HG02884 (cell line): ENCODE results near the gene ZNF266.

ENCODE experiments used
- ATAC-seq: cut with Tn5 transposase; IDR thresholded peaks from one replicate; pipeline ENCODE4 v1.9.1; 2021; ENCODE audit warnings: mild to moderate bottlenecking, moderate library complexity; ENCODE audit not compliant: unreplicated experiment

The ZNF266 gene

DNA sequence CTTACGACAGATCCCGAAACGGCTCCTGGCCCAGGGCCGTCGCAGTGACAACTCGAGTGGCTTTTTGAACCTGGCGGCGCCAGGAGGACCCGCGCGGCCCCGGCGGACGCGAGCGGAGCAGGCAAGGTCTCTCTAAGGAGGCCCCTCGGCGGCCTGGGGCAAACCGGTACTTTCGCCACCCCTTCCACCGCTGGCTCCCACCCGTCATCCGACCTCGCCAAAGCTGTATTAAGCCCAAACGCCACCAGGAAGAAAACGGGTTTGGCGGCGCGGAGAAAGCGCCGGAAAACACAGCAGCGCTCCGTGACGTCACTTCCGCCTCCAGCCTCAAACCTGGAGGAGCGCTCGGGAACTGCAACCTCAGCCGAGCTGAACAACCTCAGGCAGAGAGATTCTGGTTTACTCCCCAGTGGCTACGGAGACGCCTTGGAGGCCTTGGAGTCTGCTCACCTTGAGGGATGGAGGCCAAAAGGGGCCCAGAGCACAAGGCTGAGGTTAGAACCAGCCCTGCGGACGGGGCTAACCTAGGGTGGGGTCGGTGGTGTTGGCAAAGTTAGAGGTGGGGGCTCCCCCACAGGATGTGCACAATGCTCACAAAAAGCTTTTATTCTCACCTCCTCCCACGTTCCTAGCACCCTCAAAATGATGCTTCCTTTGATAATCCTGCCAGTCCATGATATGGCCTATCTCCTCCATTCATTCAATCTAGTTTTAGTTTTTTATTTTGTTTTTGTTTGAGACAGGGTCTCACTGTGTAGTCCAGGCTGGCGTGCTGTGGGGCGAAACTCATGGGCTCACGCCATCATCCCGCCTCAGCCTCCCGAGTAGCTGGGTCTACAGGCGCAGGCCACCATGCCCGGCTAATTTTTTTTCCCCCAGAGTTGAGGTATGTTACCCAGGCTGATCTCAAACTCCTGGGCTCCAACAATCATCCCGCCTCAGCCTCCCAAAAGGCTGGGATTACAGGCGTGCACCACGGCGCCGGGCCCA, at the start of gene ZNF266:
Gene ZNF266, minus strand, starts transcription at position 295 of the 990 bp plus-strand sequence. CDS start 15,484 bp downstream, outside the sequence.
- ATAC-seq = peak; percentile 84

DNA sequence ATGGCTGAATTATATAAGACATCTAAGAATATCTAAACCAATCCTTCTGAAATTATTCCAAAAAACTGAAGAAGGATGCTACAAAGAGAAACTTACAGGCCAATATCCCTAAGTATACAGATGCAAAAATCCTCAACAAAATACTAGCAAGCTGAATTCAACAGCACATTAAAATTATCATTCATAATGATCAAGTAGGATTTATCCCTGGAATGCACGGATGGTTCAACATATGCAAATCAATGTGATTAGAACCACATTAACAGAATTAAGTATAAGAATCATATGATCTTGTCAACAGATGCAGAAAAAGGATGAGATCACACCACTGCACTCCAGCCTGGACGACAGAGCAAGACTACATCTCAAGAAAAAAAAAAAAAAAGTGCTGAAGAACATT, 49.8 kb upstream of the ZNF266 start:
- ATAC-seq = no peak

DNA sequence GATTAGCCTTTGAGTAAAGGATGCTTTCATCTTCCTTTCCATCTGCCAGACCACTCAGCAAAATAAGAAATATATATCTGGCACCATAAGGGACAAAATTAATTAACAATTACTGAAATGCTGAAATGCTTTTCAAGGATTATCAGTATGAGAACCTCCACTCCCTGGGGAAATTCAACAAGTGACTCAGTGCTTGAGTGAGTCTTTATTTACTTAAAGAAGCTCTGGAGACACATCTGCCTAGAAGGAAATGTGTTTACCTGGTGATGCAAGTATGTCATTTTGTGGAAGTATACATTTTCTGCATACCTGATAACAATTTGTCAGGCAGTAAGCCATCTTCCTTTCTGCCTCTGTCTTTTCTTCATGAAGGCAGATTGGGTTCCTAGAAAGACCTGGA, 39.6 kb upstream of the ZNF266 start:
- no peak for ATAC-seq

DNA sequence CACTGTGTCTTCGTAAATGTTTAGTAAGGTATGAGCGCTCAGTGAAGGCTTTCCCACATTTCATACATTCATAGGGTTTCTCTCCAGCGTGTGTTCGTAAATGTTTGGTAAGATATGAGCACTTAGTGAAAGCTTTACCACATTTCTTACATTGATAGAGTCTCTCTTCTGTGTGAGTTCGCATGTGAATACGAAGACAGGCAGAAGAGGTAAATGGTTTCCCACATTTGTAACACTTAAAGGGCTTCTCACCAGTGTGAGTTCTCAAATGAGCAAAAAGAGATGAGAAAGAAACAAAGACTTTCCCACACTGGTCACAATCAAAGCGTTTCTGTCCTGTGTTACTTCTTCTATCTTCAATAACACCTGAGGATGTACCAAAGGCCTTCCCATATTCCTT, 31.8 kb upstream of the ZNF266 start:
- no peak for ATAC-seq

DNA sequence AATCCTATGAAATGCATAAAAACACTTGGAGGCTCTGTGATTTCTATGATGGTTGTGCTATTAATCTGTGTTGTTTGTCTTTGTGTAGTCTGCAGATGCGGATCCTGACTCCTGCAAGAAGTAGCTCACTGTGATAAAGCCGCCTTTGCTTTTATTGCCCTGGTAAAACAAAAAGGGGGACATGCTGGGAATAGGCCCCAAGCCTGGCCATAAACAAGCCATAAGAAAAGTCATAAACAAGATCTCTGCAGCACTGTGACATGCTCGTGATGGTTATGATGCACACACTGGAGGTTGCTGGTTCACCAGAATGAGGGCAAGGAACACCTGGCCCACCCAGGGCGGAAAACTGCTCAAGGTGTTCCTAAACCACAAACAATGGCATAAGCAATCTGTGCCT, 26.6 kb upstream of the ZNF266 start:
- ATAC-seq = no peak

DNA sequence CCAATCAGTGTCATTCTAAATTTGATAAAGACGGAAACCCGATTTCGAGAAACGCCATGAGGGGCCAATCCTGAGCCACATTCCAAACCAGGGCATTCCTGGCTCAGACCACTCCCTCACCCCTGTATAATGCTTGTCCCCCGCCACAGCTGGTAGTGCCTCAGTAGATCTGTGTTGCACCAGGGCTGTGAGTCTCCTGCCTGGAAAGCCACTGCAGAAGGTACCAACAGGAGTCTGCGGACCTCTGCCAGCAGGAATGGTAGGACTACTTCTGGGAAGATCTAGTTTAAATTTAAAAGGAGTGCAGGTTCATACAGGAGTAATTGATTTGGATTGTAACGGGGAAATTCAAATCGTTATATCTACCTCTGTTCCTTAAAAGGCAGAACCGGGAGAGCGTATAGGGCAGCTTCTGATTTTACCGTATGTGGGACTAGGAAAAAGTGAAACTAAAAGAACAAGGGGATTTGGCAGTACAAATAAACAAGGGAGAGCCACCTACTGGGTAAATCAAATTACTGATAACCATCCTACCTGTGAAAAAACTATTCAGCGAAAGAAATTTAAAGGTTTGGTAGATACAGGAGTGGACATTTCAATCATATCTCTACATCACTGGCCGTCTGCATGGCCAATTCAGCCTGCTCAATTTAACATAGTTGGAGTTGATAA, 20.8 kb upstream of the ZNF266 start:
- ATAC-seq = no peak

DNA sequence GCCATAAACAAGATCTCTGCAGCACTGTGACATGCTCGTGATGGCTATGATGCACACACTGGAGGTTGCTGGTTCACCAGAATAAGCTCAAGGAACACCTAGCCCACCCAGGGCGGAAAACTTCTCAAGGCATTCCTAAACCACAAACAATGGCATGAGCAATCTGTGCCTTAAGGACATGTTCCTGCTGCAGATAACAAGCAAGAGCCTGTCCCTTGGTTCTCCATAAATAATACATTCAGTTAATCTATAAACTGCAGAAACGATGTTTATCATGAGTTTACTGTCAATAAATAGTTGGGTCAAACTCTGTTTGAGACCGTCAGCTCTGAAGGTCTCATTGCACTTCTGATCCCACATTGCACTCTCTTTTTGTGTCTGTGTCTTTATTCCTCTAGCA, 18.6 kb upstream of the ZNF266 start:
- ATAC-seq = no peak

DNA sequence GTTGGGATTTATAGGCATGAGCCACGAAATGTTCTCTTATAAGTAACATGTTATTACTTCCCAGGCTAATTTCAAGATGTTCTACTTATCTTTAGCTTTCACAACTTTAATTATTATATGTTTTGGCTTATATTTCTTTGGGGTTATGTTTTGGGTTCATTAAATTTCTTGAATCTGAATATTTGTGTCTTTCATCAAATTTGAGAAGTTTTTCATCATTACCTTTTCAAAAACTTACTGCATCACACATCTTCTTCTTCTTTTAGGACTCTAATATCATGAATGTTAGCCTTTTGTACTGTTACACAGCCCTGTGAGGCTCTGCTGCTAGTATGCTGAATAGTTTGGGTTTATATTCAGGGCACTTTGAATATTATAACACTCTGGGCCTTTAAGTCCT, 9.7 kb upstream of the ZNF266 start:
- ATAC-seq = no peak

DNA sequence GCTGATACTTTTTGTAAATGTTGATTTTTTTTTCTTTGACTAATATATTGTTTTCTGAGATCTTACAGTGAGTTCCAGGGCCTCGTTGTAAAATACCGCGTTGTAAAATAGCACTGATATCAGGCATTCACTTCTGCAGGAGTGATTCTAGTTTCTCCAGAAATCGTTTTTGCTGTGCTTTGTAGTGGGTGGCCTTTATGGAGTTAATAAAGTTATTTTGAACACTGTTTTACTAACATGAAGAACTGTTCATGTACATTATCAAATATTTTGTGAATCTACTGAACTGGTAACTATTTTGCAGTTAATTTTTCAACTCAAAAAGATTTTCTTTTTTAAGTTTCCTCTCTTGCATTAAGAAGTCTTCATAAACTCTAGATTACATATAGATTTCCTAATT, 985 bp upstream of the ZNF266 start:
- no peak for ATAC-seq

DNA sequence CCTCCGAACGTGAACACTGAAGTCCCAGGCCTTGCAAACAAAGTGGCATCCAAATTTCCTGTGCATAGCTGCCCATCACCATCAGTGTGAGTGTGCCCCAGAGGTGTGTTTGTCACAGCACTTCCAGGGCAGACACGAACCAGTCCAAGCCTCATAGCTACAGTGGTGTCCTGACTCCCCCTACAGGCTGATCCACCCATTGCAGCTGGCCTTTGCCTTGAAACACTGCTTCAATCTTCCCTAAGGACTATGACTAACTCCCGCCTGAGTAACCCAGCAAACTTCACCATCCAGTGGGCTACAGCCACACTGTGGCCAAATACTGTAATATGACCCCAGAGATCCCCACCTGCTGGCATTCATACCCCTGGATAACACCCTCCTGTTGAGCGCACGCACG, 3.9 kb downstream of the ZNF266 start:
- no peak for ATAC-seq

DNA sequence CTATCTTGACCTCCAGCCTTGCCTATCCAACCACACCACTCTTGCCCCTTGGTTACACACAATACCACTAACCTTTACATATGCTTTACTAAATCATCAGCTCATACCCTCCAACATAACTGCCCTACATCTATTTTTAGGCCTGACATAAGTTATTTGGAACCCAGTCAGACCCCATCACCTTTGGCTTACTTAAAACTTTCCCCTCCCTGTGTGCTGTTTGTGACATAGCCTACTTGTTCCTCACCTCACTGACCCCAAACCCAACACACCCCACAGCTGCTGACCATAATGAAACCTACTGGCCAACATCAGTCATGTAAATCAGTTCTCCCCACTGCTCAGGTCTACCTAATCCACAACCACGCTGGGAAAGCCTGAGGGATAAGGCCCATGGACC, 4.9 kb downstream of the ZNF266 start:
- no peak for ATAC-seq

DNA sequence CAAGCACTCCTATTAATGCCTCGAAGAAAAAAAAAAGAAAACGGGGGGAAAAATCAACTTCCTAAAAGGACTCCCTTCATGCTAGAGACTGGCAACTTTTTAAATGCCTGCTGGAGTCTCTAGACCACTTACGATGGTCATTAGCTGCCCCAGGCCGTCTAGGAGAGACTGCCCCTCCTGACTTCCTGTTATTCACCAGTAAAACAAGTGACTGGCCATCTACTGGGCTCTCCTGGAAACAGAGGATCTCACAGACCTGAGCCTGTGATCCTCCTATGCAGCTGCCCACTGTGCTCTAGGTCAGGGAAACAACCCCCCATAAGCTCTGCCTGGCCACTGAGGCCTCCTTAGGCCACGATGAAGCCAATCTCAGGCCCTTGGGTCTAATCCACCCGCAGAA, 7.4 kb downstream of the ZNF266 start:
- no peak for ATAC-seq

DNA sequence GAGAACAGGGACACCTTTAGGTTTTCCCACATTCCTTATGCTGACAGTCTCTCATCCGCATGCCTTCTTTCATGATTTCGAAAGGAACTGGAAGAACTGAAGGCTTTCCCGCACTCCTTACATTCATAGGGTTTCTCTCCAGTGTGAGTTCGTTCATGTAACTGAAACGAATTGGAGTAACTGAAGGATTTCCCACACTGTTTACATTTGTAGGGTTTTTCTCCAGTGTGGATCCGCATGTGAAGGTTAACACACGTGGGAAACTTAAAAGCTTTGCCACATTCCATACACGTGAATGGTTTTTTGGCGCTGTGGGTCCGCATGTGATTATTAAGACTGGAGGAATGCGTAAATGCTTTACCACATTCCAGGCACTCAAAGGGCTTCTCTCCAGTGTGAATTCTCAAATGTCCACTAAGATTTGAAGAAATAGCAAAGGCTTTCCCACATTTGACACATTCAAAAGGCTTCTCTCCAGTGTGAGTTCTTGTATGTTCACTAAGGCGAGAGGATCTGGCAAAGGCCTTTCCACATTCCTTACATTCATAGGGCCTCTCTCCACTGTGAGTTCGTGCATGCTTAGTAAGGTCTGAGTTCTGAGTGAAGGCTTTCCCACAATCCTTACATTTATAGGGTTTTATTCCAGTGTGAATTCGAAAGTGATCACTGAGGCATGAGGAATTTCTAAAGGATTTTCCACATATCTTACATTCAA, 22.0 kb downstream of the ZNF266 start:
- no peak for ATAC-seq

DNA sequence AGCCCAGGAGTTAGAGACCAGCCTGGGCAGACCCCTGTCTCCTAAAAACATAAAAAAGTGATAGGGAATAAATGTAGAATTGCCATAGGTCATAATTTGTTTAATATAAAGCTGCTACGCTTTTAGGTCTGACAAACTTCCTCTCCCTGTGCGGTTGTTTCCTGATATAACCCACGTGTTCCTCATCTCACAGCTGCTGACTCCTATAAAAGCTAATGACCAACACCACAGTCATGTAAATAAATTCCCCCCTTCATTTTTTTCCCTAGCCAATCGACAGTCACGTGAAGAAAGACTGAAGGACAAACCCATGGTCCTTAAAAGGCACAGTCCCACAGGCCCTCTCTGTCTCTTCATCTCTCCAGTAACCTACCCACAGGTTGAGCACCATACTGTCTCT, 27.5 kb downstream of the ZNF266 start:
- ATAC-seq = no peak

DNA sequence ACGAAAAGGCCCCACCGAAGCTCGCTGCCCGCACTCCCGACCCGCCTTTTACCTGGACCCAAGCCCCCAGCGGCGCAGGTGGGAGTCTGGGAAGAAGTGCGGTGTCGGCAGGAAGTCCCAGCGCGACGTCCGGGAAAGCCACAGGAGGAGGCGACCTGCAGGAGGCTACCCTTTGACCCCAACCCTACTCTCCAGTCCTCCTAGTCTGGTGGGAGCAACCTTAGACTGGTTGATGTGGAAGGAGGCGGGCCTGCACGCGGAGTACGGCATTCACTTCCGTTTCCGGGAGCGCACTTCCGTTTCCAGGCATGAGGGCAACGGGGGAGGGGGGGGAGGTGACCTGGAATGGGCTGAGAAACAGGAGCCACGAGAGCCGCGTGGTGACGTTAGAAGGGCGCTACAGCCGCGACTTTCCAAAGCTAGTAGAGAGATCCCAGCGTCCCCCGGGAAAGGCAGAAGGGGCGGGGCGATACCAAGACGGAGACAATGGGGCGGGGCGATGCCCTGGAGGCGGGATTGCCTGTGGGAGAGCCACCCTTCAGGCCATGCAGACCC, 28.5 kb downstream of the ZNF266 start:
- ATAC-seq = no peak

DNA sequence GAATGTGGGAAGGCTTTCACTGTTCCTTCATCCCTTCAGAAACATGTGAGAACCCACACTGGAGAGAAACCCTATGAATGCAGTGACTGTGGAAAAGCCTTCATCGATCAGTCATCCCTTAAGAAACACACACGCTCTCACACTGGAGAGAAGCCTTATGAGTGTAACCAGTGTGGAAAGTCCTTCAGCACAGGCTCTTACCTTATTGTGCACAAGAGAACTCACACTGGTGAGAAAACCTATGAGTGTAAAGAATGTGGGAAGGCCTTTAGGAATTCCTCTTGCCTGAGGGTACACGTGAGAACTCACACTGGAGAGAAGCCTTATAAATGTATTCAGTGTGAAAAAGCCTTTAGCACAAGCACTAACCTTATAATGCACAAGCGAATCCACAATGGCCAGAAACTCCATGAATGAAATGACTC, 54.0 kb downstream of the ZNF266 start:
- no peak for ATAC-seq

DNA sequence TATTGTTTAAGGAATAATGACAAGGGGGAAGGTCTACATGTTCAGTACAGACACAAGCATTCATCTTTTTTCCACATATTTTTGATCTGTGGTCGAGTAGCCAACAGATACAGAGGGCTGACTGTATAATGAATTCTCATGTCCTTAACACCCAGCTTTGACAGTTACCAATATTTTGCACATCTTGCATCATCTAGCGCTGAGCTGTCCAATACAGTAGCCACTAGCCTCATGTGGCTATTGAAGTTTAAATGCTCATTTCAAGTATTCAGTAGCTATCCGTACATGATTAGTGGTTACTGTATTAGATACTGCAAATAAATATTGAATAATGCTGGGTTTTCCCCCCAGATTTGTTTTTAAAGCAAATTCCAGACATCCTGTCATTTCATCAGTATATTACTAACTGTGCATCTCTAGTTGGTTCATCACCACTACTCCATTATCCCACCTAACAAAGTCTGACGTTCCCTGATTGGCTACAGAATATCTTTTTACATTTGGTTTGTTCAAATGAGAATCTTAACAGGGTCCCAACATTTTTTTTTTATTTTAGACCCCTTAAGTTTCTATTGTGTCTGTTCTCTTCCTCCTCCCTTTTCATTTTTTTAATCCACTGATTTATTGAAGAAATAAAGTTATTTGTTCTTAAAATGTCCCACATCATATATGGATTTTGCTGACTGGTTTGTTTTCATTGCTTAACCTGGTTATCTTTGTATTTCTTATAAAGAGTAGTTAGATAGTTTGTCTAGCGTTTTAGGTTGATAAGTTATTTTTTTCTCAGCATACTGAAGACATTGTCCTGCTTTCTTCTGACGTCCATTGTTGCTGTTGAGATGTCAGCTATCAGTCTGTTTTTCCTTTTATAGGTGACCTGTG, 64.4 kb downstream of the ZNF266 start:
- no peak for ATAC-seq

DNA sequence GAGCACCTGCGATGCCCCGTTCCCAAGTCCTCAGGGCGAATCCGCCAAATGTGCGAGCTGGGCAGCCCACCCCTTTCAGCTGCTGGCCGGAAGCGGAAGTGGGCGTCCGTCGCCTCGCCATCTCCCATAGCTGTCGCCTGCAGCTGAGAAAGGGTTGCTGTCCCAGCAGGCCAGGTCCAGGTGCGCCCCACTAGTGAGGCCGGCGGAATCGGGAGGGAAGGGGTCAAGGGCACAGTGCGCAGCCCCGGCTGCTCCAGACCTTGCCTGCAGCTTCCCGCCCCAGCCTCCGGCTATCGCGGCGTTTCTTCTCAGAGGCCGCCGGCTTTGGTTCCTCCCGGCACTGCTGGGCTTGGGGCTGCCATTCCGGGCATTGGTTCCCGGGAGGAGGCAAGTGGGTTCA, 72.5 kb downstream of the ZNF266 start, which contains the start of gene ZNF177:
Gene ZNF177, plus strand, starts transcription at position 109 of the 400 bp plus-strand sequence. CDS start 15,299 bp downstream, outside the sequence.
- ATAC-seq = no peak
